Measurements from ENCODE around the gene DBH. TPM values are rescaled to one million over a fixed set of nuclear protein-coding genes. Genes with fewer than 3 reads are reported as not detected.

The DBH gene
- total RNA-seq, 4 donors from 2014 or later, result not detected

GRCh38 chr9:133679056-133679455, 42.9 kb downstream of the DBH start:
- no peak for TF ChIP-seq POLR2A (IDR thresholded peaks at IDR 0.05)
- TF ChIP-seq CTCF (IDR thresholded peaks at IDR 0.05), result no peak
- Histone ChIP-seq H3K4me1 (peaks cover 0 to 13% (median 11%) of the 10 kb centered on the region in 3 donors), H3K4me3 (no peak overlapping the region), H3K9me3 (no peaks in the 10 kb centered on the region), H3K27ac (no peak overlapping the region), H3K27me3 (no peaks in the 10 kb centered on the region), H3K36me3 (no peaks in the 10 kb centered on the region)
- intact Hi-C loops (cut with DNase I), result no loop called here
- no peak for DNase-seq
- 76 to 93% methylated on average over 5 to 6 of the region's 15 CpGs for WGBS, 2 donors

- DNase-seq, result no peak
- Histone ChIP-seq H3K9me3 (no peaks in the 10 kb centered on the region), H3K4me3 (no peak overlapping the region), H3K27me3 (no peaks in the 10 kb centered on the region), H3K27ac (no peak overlapping the region), H3K4me1 (peaks cover 0 to 18% (median 11%) of the 10 kb centered on the region in 3 donors), H3K36me3 (no peaks in the 10 kb centered on the region)
- intact Hi-C loops (cut with DNase I), result no loop called here
- TF ChIP-seq POLR2A (IDR thresholded peaks at IDR 0.05) (no peak), CTCF (IDR thresholded peaks at IDR 0.05) (no peak)
- 33 to 63% methylated on average over 6 to 10 of the region's 35 CpGs for WGBS, 2 donors
Measured at GRCh38 chr9:133679466-133680061, 43.4 kb downstream of the DBH start.

GRCh38 chr9:133680250-133680975, 44.2 kb downstream of the DBH start:
- no peaks in the 10 kb centered on the region for H3K36me3 ChIP-seq
- H3K4me3 ChIP-seq, result no peak overlapping the region
- intact Hi-C loops (cut with DNase I), result no loop called here
- peaks cover 0 to 24% (median 11%) of the 10 kb centered on the region in 3 donors for H3K4me1 ChIP-seq
- H3K27ac ChIP-seq, result no peak overlapping the region
- DNase-seq, result no peak
- TF ChIP-seq CTCF (IDR thresholded peaks at IDR 0.05), result no peak
- TF ChIP-seq POLR2A (IDR thresholded peaks at IDR 0.05), result no peak
- WGBS, 2 donors, result 81 to 92% methylated on average over 7 to 9 of the region's 21 CpGs
- no peaks in the 10 kb centered on the region for H3K27me3 ChIP-seq
- no peaks in the 10 kb centered on the region for H3K9me3 ChIP-seq

GRCh38 chr9:133680976-133681657, 45.0 kb downstream of the DBH start:
- no peaks in the 10 kb centered on the region for H3K9me3 ChIP-seq
- peaks cover 0 to 24% (median 11%) of the 10 kb centered on the region in 3 donors for H3K4me1 ChIP-seq
- 87 to 88% methylated on average over 7 of the region's 20 CpGs for WGBS, 2 donors
- H3K27me3 ChIP-seq, result no peaks in the 10 kb centered on the region
- H3K36me3 ChIP-seq, result no peaks in the 10 kb centered on the region
- TF ChIP-seq CTCF (IDR thresholded peaks at IDR 0.05) (no peak), POLR2A (IDR thresholded peaks at IDR 0.05) (no peak)
- intact Hi-C loops (cut with DNase I), result no loop called here
- no peak overlapping the region for H3K4me3 ChIP-seq
- no peak for DNase-seq
- H3K27ac ChIP-seq, result no peak overlapping the region

Data from esophagus squamous epithelium (tissue), 5 donors.